Stimulated activated CD8-positive, alpha-beta memory T cell treated with anti-CD3 and anti-CD28 coated beads, Interleukin-7, amount 100 ng/mL, for 24 hours (primary cell): ENCODE data around the gene VTI1B.
A peak's percentile ranks its signal among the peaks of the same experiment; 100 is the strongest.

Experiments
- DNase-seq: peaks from one replicate; pipeline ENCODE4 v3.0.0-alpha.2; 2020; ENCODE audit warnings: low read depth

Gene VTI1B

DNA sequence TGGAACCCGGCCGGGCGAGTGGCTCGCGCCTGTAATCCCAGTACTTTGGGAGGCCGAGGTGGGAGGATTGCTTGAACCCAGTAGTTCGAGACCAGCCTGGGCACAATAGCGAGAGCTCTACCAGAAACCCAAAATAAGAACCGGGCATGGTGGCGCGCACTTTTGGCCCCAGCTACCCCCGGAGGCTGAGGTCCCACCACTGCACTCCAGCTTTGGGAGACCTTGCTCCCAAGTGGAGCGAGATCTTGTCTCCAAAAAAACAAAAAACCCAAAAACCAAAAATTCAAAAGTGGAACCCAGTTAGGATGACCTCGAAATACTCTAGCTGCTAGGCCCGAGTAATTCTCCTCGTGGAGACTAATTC is 769 bp upstream of the VTI1B start:
- no peak for DNase-seq

- peak; percentile 11 for DNase-seq
Observed at GRCh38 chr14:67674139-67674479, 323 bp downstream of the VTI1B start.

GRCh38 chr14:67673451-67673850 is 981 bp downstream of the VTI1B start:
- no peak for DNase-seq

DNA sequence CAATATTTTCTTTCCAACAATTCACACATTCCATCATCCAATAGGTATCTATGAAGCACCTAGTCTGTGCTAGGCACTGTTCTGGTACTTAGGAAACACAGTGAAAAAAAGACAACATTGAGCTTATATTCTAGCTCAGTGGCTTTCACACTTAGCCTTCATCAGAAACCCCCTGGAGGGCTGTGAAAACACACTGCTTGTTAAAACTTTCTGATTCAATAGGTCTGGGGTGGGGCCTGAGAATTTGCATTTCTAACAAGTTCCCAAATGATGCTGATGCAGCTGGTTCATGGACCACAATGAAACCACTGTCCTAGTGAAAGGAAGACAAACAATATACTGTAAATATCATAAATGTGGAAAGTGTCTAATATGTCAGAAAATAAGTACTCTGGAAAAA is 5.9 kb downstream of the VTI1B start:
- DNase-seq: no peak

DNA sequence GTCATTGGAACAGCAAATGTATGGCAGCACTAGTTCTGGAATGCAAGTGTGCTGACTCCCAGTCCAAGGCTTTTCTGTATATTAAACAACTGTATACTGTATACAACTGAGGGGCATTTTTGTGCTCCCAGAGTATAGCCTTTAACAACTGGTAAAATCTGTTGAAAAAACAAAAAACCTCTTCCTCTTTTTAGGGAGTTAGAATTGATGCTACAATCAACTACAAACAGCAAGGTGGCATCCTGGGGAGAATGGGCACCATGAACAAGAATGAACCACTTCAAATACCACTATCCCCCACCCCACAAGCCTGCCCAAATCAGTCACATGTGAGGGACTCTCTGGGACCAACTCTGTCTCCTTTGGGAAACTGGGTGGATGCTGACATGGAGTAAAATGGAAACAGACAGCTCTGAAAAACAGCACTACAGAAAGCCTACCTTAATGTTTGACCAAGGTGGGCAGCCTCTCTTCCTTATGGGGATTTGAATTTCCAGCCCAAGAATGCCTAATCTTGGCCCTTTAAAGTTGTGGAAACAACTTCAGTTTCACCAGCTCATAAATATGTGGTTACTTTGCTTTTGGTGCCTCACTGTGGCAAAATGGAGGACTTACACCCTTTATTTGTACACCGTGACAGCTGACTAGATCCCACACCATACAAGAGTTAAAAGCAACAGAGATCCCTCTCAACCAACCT is 7.5 kb downstream of the VTI1B start:
- no peak for DNase-seq

DNA sequence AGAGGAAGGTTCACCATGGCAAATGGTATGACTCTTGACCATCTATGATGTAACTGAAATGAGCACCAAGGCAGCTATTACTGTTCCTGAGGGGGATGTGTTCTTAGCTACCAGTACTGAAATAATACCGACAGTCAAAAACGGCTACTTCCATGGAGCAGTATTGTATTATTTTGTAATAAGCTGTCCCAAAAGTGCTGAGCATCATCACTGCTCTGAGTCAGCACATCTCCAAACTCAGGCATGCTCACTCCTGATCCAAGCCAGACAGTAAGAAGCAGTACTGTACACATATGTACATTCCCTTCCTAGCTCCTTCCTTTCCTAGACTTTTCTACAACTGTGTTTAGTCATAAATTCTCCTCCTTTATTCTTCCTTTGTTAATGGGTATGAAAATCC is 8.6 kb downstream of the VTI1B start:
- DNase-seq: no peak

DNA sequence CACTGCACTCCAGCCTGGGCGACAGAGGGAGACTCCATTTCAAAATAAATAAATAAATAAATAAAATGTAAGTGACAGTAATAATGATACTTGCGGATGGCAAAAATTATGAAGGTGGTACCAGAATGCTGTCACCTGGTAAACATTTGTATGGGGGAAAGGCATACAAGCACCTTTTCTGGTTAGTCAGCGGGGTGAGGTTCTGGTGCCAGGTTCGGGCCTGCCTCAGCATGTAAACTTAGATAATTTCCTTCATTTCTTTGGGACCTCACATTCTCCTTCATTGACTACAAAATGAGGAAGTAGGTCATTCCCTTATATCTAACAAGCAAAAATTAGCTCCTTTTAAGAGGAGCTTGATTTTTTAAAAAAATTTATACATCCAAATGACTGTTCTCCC is 10.8 kb downstream of the VTI1B start:
- DNase-seq: no peak

GRCh38 chr14:67653651-67654280 is 20.7 kb downstream of the VTI1B start:
- no peak for DNase-seq

GRCh38 chr14:67652189-67652588 is 22.2 kb downstream of the VTI1B start:
- no peak for DNase-seq

- no peak for DNase-seq
Observed at GRCh38 chr14:67650694-67651093, 23.7 kb downstream of the VTI1B start.

DNA sequence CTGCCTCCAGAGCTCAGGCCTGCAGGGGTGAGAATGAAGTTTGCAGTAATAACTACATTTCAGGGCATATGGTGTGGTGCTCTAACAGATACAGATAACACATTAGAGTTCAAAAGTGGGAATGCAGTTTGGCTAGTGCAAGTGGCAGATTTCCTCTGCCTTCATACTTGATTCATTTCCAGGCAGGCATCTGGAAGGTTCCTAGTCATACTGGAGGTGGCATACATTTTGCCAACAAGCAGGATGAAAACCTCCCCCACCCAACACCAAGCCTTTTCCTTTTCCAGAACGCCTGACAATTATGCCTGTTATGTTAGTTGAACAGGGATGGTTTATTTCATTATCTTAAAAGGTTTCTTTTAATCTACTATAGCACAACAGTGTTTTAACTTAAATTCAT is 24.3 kb downstream of the VTI1B start:
- DNase-seq: no peak

- DNase-seq: no peak
Observed at GRCh38 chr14:67646131-67646530, 28.3 kb downstream of the VTI1B start.

DNA sequence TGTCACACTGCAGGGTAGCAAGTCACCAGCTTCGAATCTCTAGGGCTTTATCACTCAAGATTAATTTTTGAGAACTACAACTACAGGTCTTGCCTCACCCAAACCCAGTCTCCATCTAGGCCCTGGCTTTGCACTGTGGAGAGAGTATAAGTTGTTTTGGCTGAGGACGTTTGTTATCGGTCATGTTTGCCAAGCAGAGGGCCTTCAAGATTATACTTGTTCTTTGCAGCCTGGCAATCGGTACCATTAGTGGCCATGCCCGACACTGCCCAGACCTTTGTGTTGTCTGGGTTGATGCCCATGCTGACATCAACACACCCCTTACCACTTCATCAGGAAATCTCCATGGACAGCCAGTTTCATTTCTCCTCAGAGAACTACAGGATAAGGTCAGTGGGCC is 29.0 kb downstream of the VTI1B start:
- DNase-seq: no peak

- no peak for DNase-seq
Observed at GRCh38 chr14:67644428-67644827, 30.0 kb downstream of the VTI1B start.

GRCh38 chr14:67643713-67644112 is 30.7 kb downstream of the VTI1B start:
- DNase-seq: no peak

DNA sequence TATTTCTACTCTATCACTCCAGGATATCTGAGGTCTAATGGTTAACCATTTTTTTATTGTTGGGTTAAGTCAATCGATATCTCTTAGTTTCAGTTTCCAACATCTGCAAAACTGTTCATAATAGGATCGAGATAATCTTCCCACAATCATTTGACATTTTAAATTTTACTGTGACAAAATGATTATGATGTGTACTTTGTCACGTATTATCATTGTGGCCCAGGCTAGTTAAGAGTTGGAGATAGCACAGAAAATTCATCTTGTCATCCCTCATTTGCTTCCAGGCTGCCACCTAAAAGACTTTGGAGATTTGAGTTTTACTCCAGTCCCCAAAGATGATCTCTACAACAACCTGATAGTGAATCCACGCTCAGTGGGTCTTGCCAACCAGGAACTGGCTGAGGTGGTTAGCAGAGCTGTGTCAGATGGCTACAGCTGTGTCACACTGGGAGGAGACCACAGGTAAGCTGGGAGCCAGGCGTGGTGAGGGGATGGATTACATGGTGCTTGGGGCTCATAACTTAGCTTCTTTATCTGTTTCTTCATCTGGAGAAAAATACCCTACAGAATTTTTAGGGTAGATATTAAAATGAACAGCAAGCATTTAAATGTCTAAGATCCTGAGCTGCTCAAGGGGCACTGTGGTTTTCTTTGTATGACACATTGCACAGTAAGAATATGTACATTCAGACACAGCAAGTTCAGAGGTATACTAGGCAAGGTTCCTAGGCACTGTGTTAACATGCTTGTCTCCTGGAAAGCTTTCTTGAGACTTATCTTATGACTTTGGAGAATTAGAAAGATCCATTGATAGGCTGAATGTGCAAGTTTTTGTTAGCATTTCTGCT is 32.3 kb downstream of the VTI1B start:
- no peak for DNase-seq

- DNase-seq: no peak
Observed at GRCh38 chr14:67641480-67641879, 33.0 kb downstream of the VTI1B start.

GRCh38 chr14:67638642-67639041 is 35.8 kb downstream of the VTI1B start:
- DNase-seq: no peak

GRCh38 chr14:67636361-67636919 is 38.0 kb downstream of the VTI1B start:
- no peak for DNase-seq

DNA sequence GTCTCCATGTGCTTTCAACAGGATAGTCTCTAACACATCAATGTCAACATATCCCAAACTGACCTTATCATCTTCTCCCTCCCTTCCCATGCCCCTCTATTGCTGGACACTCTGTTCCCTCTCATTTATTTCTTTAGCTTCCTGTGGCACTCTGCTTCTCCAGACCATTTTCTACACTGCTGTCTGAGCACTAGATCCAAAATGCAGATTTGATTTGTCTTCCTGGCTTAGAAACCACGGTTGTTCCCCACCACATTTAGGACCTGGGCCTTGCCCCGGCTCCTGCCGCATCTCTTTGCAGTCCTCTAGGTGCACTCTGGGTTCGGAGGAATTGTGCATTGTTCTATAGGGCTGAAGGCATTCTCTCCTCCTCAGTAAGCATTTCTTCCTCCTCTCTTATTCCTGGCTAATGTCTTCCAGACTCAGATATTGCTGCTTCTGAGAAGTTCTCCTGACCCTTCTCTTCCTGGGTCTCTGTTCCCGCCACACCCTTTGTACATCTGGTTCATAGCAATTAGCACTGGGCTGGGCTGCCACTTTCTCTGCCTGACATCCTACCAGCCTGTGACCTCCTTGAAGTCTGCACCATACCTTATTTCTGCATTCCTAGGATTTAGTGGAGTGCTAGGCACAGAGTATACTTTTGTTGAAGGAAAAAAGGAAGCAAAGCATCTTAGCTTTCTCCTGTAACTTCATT is 40.8 kb downstream of the VTI1B start:
- no peak for DNase-seq

GRCh38 chr14:67630938-67631337 is 43.5 kb downstream of the VTI1B start:
- DNase-seq: no peak

DNA sequence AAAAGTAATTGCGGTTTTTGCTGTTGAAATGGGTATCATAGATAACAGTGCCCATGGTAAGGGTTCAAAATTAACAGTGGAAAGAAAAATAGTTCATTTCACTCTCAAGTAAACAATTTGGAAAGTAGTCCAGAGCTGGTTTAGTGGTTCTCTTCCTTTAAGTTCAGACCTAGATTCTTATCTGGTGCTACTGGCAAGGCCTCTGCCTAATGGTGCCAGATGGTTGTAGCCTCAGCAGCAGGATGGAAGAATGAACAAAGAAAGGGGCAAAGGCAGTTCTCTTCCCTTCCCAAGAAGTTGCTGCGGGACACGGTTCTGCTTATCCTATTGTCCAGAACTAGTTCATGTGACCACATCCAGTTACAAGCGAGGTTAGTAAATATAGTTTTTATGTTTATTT is 44.2 kb downstream of the VTI1B start:
- DNase-seq: no peak
